WTC11 (cell line): ENCODE measurements around the gene CLHC1. TPM values are rescaled to one million over a fixed set of nuclear protein-coding genes. Genes with fewer than 3 reads are reported as not detected.

Experiments
- ATAC-seq: fragments of 200-7000 bp; cut with Tn5 transposase; 2 replicates; pipeline ENCODE4 v1.10.0; 2021; ENCODE audit warnings: mild to moderate bottlenecking, moderate library complexity
- CTCF ChIA-PET: fragments of 300-600 bp; sonication (Branson Sonifier 250); formaldehyde crosslinking; loops from one replicate; lab custom pipeline; 2021; ENCODE audit warnings: antibody characterized with exemption; lab: Charles Lee
- POLR2A ChIA-PET: fragments of 350-600 bp; sonication (Branson Sonifier 250); formaldehyde crosslinking; loops from one replicate; lab custom pipeline; 2021; ENCODE audit warnings: antibody characterized with exemption; lab: Charles Lee
- DNase-seq: peaks from one replicate; pipeline ENCODE4 v3.0.0; 2021; ENCODE audit warnings: low spot score
- H3K27ac Mint-ChIP-seq: 2 replicates; pipeline ENCODE4 v1.8.0; 2021; ENCODE audit warnings: mixed read lengths
- H3K27me3 Mint-ChIP-seq: 2 replicates; pipeline ENCODE4 v1.8.0; 2021; ENCODE audit warnings: low read depth, mild to moderate bottlenecking, moderate library complexity, mixed read lengths
- H3K36me3 Mint-ChIP-seq: 2 replicates; pipeline ENCODE4 v1.8.0; 2021; ENCODE audit warnings: mixed read lengths
- H3K4me1 Mint-ChIP-seq: 2 replicates; pipeline ENCODE4 v1.8.0; 2022; ENCODE audit warnings: mixed read lengths
- H3K4me3 Mint-ChIP-seq: 2 replicates; pipeline ENCODE4 v1.8.0; 2021; ENCODE audit warnings: mild to moderate bottlenecking, moderate library complexity, mixed read lengths
- H3K9me3 Mint-ChIP-seq: 2 replicates; pipeline ENCODE4 v1.8.0; 2021; ENCODE audit warnings: mixed read lengths
- CREM ChIP-seq: sonication (generic); formaldehyde crosslinking; IDR thresholded peaks from 2 replicates; pipeline ENCODE4 v1.8.1; 2022; ENCODE audit warnings: mild to moderate bottlenecking, missing genetic modification reagents, moderate library complexity
- ELF4 ChIP-seq: sonication (generic); formaldehyde crosslinking; IDR thresholded peaks from 2 replicates; pipeline ENCODE4 v1.8.1; 2022; ENCODE audit warnings: low read depth, mild to moderate bottlenecking, moderate library complexity, missing genetic modification reagents
- MYBL2 ChIP-seq: sonication (generic); formaldehyde crosslinking; IDR thresholded peaks from 2 replicates; pipeline ENCODE4 v1.8.1; 2023; ENCODE audit warnings: mild to moderate bottlenecking, moderate library complexity, missing genetic modification reagents
- TEAD1 ChIP-seq: sonication (generic); formaldehyde crosslinking; IDR thresholded peaks from 2 replicates; pipeline ENCODE4 v1.8.0; 2022; ENCODE audit warnings: mild to moderate bottlenecking, missing genetic modification reagents
- ZBTB21 ChIP-seq: sonication (generic); formaldehyde crosslinking; IDR thresholded peaks from 2 replicates; pipeline ENCODE4 v1.8.1; 2023; ENCODE audit warnings: mild to moderate bottlenecking, missing genetic modification reagents, borderline replicate concordance
- ZNF263 ChIP-seq: sonication (generic); formaldehyde crosslinking; IDR thresholded peaks from 2 replicates; pipeline ENCODE4 v1.8.1; 2022; ENCODE audit warnings: low read depth, mild to moderate bottlenecking, moderate library complexity, missing genetic modification reagents
- ZNF416 ChIP-seq: fragments of 250-450 bp; sonication (Bioruptor Pico); IDR thresholded peaks from 2 replicates; pipeline ENCODE4 v1.9.0; 2021; ENCODE audit warnings: mild to moderate bottlenecking, inconsistent platforms
- ZNF423 ChIP-seq: fragments of 250-450 bp; sonication (Bioruptor Pico); IDR thresholded peaks from 2 replicates; pipeline ENCODE4 v2.1.2; 2022; ENCODE audit warnings: mild to moderate bottlenecking, moderate library complexity
- ZNF671 ChIP-seq: fragments of 250-450 bp; sonication (Bioruptor Pico); IDR thresholded peaks from 2 replicates; pipeline ENCODE4 v1.8.0; 2021; ENCODE audit warnings: mild to moderate bottlenecking
- total RNA-seq: library from RNA; stranded (reverse); gene quantifications from 3 replicates; pipeline ENCODE4 v1.2.3, GENCODE V29; 2021
- TF ChIP-seq, protein P1 (sequence below): sonication (generic); formaldehyde crosslinking; IDR thresholded peaks from 2 replicates; pipeline ENCODE4 v1.8.0; 2022; ENCODE audit warnings: mild to moderate bottlenecking, missing genetic modification reagents
- TF ChIP-seq, protein P2 (sequence below): sonication (generic); formaldehyde crosslinking; IDR thresholded peaks from 2 replicates; pipeline ENCODE4 v1.8.0; 2022; ENCODE audit warnings: missing genetic modification reagents
- TF ChIP-seq, protein P3 (sequence below): fragments of 250-450 bp; sonication (Bioruptor Pico); conservative IDR thresholded peaks from 2 replicates; pipeline ENCODE4 v1.9.0; 2021; ENCODE audit warnings: mild to moderate bottlenecking
- TF ChIP-seq, protein P4 (sequence below): fragments of 250-450 bp; sonication (Bioruptor Pico); IDR thresholded peaks from 2 replicates; pipeline ENCODE4 v1.9.0; 2021; ENCODE audit warnings: mild to moderate bottlenecking
- TF ChIP-seq, protein P5 (sequence below): sonication (generic); formaldehyde crosslinking; IDR thresholded peaks from 2 replicates; pipeline ENCODE4 v1.8.1; 2022; ENCODE audit warnings: missing genetic modification reagents, borderline replicate concordance
- TF ChIP-seq, protein P6 (sequence below): sonication (generic); formaldehyde crosslinking; IDR thresholded peaks from 2 replicates; pipeline ENCODE4 v1.8.0; 2023; ENCODE audit warnings: mild to moderate bottlenecking, missing genetic modification reagents
- TF ChIP-seq, protein P7 (sequence below): sonication (generic); formaldehyde crosslinking; IDR thresholded peaks from 2 replicates; pipeline ENCODE4 v1.8.1; 2023; ENCODE audit warnings: mild to moderate bottlenecking, missing genetic modification reagents

CLHC1 gene
- total RNA-seq, 1 experiment from 2014 or later: 7.5 TPM

DNA sequence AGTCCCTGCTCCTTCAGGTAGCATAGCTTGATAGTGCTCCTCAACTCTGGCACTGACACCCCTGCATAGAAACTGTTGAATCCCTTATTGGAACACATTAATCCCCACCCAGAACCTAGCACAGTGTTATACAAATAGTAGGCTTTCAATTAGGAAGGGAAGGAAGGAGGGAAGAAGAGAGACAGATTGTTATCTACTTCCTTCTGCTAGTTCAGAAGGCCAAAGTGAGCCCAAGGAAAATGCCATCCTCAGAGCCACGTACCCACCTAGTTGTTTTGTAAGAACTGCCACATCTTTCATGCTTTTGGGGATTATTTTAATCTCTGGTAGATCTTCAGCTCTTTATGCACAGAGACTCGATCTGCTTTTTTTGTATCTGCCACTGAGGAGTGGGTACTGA lies 75.1 kb downstream of the CLHC1 start (continued):
- TF ChIP-seq, protein P1, sequence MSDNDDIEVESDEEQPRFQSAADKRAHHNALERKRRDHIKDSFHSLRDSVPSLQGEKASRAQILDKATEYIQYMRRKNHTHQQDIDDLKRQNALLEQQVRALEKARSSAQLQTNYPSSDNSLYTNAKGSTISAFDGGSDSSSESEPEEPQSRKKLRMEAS (CRISPR knock-in tag): no peak
- TF ChIP-seq ELF4 (CRISPR knock-in tag) (no peak), ZNF423 (CRISPR knock-in tag) (no peak), ZBTB21 (CRISPR knock-in tag) (no peak)
- TF ChIP-seq, protein P2, sequence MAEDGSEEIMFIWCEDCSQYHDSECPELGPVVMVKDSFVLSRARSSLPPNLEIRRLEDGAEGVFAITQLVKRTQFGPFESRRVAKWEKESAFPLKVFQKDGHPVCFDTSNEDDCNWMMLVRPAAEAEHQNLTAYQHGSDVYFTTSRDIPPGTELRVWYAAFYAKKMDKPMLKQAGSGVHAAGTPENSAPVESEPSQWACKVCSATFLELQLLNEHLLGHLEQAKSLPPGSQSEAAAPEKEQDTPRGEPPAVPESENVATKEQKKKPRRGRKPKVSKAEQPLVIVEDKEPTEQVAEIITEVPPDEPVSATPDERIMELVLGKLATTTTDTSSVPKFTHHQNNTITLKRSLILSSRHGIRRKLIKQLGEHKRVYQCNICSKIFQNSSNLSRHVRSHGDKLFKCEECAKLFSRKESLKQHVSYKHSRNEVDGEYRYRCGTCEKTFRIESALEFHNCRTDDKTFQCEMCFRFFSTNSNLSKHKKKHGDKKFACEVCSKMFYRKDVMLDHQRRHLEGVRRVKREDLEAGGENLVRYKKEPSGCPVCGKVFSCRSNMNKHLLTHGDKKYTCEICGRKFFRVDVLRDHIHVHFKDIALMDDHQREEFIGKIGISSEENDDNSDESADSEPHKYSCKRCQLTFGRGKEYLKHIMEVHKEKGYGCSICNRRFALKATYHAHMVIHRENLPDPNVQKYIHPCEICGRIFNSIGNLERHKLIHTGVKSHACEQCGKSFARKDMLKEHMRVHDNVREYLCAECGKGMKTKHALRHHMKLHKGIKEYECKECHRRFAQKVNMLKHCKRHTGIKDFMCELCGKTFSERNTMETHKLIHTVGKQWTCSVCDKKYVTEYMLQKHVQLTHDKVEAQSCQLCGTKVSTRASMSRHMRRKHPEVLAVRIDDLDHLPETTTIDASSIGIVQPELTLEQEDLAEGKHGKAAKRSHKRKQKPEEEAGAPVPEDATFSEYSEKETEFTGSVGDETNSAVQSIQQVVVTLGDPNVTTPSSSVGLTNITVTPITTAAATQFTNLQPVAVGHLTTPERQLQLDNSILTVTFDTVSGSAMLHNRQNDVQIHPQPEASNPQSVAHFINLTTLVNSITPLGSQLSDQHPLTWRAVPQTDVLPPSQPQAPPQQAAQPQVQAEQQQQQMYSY (CRISPR knock-in tag): no peak
- TF ChIP-seq, all 79 proteins: peak for 0

DNA sequence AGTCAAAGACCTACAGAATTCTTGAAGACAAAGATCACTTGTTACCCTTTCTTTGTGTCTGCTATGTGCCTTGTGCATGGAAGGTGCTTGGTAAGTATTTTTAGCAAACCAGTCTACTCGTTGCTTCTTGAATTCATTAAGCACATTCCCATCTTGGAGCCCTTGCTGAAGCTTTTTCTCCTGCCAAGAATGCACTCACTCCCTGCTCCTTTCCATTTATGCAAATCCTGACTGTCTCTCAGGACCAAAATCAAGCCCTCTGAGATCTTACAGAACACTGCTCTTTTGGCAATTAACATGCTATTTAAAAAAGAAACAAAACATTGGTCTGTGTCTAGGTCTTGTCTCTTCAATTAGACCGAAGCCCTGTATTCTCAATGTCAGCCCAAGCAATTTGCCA lies 75.8 kb downstream of the CLHC1 start:
- no peak overlapping the region for H3K27ac Mint-ChIP-seq
- POLR2A ChIA-PET: interaction anchor here (0.5 kb wide), 1 partner anchor 109 kb away, joined by 3 read pairs; no protein-coding TSS in a partner anchor
- TF ChIP-seq MYBL2 (CRISPR knock-in tag): no peak
- TF ChIP-seq, protein P3, sequence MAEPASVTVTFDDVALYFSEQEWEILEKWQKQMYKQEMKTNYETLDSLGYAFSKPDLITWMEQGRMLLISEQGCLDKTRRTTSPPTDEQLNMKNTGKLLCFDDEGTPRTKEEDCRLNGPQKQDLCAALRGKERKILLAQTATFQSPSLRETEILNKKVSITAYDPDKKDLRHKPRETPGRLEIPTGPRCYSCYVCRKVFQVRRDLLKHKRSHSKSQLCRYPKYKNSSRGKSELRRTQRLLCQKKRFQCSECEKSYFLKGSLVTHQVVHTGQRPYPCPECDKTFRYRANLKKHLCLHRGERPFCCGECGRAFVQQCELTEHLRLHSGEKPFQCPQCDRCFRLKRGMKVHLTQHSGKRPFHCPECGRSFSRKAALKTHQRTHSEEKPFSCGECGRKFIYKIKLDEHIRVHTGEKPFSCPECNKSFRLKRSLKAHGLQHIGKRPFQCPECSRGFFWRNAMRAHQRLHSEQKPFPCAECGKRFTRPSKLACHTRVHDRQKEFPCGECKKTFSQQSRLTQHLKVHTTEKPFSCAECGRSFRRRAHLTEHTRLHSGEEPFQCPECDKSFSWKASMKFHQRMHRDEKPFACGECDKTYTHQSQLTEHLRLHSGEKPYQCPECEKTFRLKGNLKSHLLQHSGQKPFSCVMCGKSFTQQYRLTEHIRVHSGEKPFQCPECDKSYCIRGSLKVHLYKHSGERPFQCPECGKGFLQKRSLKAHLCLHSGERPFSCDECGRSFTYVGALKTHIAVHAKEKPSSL (CRISPR knock-in tag): no peak
- TF ChIP-seq, protein P4, sequence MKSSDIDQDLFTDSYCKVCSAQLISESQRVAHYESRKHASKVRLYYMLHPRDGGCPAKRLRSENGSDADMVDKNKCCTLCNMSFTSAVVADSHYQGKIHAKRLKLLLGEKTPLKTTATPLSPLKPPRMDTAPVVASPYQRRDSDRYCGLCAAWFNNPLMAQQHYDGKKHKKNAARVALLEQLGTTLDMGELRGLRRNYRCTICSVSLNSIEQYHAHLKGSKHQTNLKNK: no peak
- no peak for TF ChIP-seq ZNF416 (CRISPR knock-in tag)
- TF ChIP-seq, protein P5, sequence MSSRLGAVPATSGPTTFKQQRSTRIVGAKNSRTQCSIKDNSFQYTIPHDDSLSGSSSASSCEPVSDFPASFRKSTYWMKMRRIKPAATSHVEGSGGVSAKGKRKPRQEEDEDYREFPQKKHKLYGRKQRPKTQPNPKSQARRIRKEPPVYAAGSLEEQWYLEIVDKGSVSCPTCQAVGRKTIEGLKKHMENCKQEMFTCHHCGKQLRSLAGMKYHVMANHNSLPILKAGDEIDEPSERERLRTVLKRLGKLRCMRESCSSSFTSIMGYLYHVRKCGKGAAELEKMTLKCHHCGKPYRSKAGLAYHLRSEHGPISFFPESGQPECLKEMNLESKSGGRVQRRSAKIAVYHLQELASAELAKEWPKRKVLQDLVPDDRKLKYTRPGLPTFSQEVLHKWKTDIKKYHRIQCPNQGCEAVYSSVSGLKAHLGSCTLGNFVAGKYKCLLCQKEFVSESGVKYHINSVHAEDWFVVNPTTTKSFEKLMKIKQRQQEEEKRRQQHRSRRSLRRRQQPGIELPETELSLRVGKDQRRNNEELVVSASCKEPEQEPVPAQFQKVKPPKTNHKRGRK (CRISPR knock-in tag): no peak
- no peak for TF ChIP-seq ZNF671 (CRISPR knock-in tag)
- TF ChIP-seq ZNF263 (CRISPR knock-in tag): no peak

DNA sequence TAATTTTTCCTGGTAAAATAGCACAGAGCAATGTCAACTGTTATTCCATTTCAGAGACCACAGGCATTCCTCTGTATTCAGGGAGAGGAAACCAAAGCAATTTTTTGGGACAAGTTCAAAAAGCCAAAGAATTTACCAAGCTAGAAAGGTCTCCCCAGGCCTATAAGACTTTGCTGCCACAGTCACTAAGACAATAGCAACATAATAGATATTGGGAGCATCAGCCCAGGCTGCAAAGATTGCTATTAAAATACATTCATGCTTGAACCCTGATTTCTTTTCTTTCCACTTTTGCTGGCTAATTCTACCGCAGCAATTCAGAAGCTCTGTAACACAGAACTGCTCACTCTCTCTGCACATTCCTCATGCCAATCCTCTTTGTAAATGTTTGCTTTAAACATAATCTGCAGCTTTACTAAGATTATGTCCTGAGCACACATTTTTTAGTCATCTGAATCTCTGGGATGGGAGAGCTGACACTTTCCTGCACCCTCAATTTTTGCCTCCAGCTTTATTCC lies 76.3 kb downstream of the CLHC1 start:
- no peaks in the 10 kb centered on the region for H3K9me3 Mint-ChIP-seq
- no peaks in the 10 kb centered on the region for H3K36me3 Mint-ChIP-seq
- H3K4me1 Mint-ChIP-seq: peaks cover 30% of the 10 kb centered on the region
- ChIA-PET CTCF (interaction anchor here (1.2 kb wide), 1 partner anchor 11 kb away, joined by 4 read pairs; no protein-coding TSS in a partner anchor), POLR2A (no interaction called here)
- H3K27me3 Mint-ChIP-seq: no peaks in the 10 kb centered on the region
- no peak for ATAC-seq
- H3K4me3 Mint-ChIP-seq: no peak overlapping the region
- no peak overlapping the region for H3K27ac Mint-ChIP-seq
- DNase-seq: no peak
- TF ChIP-seq TEAD1 (CRISPR knock-in tag) (no peak), CREM (CRISPR knock-in tag) (no peak)
- TF ChIP-seq, protein P6, sequence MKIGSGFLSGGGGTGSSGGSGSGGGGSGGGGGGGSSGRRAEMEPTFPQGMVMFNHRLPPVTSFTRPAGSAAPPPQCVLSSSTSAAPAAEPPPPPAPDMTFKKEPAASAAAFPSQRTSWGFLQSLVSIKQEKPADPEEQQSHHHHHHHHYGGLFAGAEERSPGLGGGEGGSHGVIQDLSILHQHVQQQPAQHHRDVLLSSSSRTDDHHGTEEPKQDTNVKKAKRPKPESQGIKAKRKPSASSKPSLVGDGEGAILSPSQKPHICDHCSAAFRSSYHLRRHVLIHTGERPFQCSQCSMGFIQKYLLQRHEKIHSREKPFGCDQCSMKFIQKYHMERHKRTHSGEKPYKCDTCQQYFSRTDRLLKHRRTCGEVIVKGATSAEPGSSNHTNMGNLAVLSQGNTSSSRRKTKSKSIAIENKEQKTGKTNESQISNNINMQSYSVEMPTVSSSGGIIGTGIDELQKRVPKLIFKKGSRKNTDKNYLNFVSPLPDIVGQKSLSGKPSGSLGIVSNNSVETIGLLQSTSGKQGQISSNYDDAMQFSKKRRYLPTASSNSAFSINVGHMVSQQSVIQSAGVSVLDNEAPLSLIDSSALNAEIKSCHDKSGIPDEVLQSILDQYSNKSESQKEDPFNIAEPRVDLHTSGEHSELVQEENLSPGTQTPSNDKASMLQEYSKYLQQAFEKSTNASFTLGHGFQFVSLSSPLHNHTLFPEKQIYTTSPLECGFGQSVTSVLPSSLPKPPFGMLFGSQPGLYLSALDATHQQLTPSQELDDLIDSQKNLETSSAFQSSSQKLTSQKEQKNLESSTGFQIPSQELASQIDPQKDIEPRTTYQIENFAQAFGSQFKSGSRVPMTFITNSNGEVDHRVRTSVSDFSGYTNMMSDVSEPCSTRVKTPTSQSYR (CRISPR knock-in tag): no peak
- TF ChIP-seq, protein P7, sequence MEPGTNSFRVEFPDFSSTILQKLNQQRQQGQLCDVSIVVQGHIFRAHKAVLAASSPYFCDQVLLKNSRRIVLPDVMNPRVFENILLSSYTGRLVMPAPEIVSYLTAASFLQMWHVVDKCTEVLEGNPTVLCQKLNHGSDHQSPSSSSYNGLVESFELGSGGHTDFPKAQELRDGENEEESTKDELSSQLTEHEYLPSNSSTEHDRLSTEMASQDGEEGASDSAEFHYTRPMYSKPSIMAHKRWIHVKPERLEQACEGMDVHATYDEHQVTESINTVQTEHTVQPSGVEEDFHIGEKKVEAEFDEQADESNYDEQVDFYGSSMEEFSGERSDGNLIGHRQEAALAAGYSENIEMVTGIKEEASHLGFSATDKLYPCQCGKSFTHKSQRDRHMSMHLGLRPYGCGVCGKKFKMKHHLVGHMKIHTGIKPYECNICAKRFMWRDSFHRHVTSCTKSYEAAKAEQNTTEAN (CRISPR knock-in tag): no peak

More for the DNA sequence above, 75.8 kb downstream of the CLHC1 start:
- Mint-ChIP-seq H3K4me1 (peaks cover 30% of the 10 kb centered on the region), H3K4me3 (no peak overlapping the region), H3K27me3 (no peaks in the 10 kb centered on the region), H3K36me3 (no peaks in the 10 kb centered on the region), H3K9me3 (no peaks in the 10 kb centered on the region)
- no peak for DNase-seq
- CTCF ChIA-PET: interaction anchor here (1.2 kb wide), 1 partner anchor 11 kb away, joined by 4 read pairs; no protein-coding TSS in a partner anchor
- ATAC-seq: no peak
